Liver (tissue), 9 donors: ENCODE data around the gene TREX2. TPM values are rescaled to one million over a fixed set of nuclear protein-coding genes. Genes with fewer than 3 reads are reported as not detected.
A peak's percentile ranks its signal among the peaks of the same experiment; 100 is the strongest.

Source experiments
- DNase-seq: peaks from one replicate; pipeline ENCODE4 v3.0.0-alpha.2; 2017; ENCODE audit warnings: low spot score
- H3K27ac ChIP-seq, 2 donors: one replicate each; pipeline ENCODE4 v1.7.0; 2013; ENCODE audit warnings: inconsistent platforms in 2 of 2, low read length in 2 of 2, control low read depth in 1 of 2, low read depth in 1 of 2, mild to moderate bottlenecking in 1 of 2
- H3K27me3 ChIP-seq, 4 donors: one replicate each; pipeline versions ENCODE4 v1.6.1 to v1.7.0; 2013; ENCODE audit warnings: low read length in 3 of 4, inconsistent platforms in 1 of 4, mild to moderate bottlenecking in 1 of 4, moderate library complexity in 1 of 4; ENCODE audit not compliant: control insufficient read depth in 4 of 4, insufficient read depth in 4 of 4
- H3K36me3 ChIP-seq, 4 donors: one replicate each; pipeline versions ENCODE4 v1.6.1 to v1.7.0; 2013; ENCODE audit warnings: low read length in 3 of 4, mild to moderate bottlenecking in 3 of 4, low read depth in 1 of 4, moderate library complexity in 1 of 4; ENCODE audit not compliant: control insufficient read depth in 4 of 4, insufficient read depth in 3 of 4
- H3K4me1 ChIP-seq, 4 donors: one replicate each; pipeline versions ENCODE4 v1.6.1 to v1.7.0; 2013; ENCODE audit warnings: low read length in 3 of 4, mild to moderate bottlenecking in 3 of 4, moderate library complexity in 1 of 4; ENCODE audit not compliant: control insufficient read depth in 4 of 4, insufficient read depth in 4 of 4
- H3K4me3 ChIP-seq, 3 donors: one replicate each; pipeline versions ENCODE4 v1.6.1 to v1.7.0; 2013; ENCODE audit warnings: low read length in 3 of 3, control low read depth in 1 of 3, low read depth in 1 of 3, mild to moderate bottlenecking in 1 of 3
- H3K9ac ChIP-seq, 2 donors: one replicate each; pipeline ENCODE4 v1.7.0; 2013; ENCODE audit warnings: low read length in 2 of 2, mild to moderate bottlenecking in 2 of 2, moderate library complexity in 2 of 2, control low read depth in 1 of 2, low read depth in 1 of 2
- H3K9me3 ChIP-seq, 4 donors: one replicate each; pipeline versions ENCODE4 v1.6.1 to v1.7.0; 2013; ENCODE audit warnings: low read length in 3 of 4; ENCODE audit not compliant: control insufficient read depth in 4 of 4
- ATF3 ChIP-seq: IDR thresholded peaks from 2 replicates; pipeline ENCODE4 v1.6.1; 2016; ENCODE audit warnings: antibody characterized with exemption
- CTCF ChIP-seq: fragments of 150-350 bp; IDR thresholded peaks from 2 replicates; pipeline ENCODE4 v1.5.1; 2017; ENCODE audit warnings: improper control_type of control experiment, low read depth, low read length; ENCODE audit not compliant: missing input control
- EGR1 ChIP-seq, 2 donors: IDR thresholded peaks; 2 replicates each; pipeline ENCODE4 v1.6.1; 2016 to 2018; ENCODE audit warnings: antibody characterized with exemption in 2 of 2, low read depth in 2 of 2
- FOXA1 ChIP-seq: IDR thresholded peaks from 2 replicates; pipeline ENCODE4 v1.6.1; 2016; ENCODE audit warnings: antibody characterized with exemption
- FOXA2 ChIP-seq: IDR thresholded peaks from 2 replicates; pipeline ENCODE4 v1.6.1; 2016; ENCODE audit warnings: antibody characterized with exemption
- GABPA ChIP-seq, 2 donors: IDR thresholded peaks in 1 of 2; conservative IDR thresholded peaks in 1 of 2; 2 replicates each; pipeline ENCODE4 v1.6.1; 2016; ENCODE audit warnings: antibody characterized with exemption in 2 of 2, mild to moderate bottlenecking in 1 of 2, moderate library complexity in 1 of 2
- HNF4G ChIP-seq: IDR thresholded peaks from 2 replicates; pipeline ENCODE4 v1.6.1; 2016; ENCODE audit warnings: antibody characterized with exemption
- JUND ChIP-seq, 2 donors: IDR thresholded peaks; 2 replicates each; pipeline ENCODE4 v1.6.1; 2016; ENCODE audit warnings: antibody characterized with exemption in 2 of 2
- MAX ChIP-seq: IDR thresholded peaks from 2 replicates; pipeline ENCODE4 v1.6.1; 2016; ENCODE audit warnings: antibody characterized with exemption
- NR2F2 ChIP-seq: IDR thresholded peaks from 2 replicates; pipeline ENCODE4 v1.6.1; 2016; ENCODE audit warnings: antibody characterized with exemption
- RAD21 ChIP-seq, 2 donors: IDR thresholded peaks; 2 replicates each; pipeline ENCODE4 v1.6.1; 2016; ENCODE audit warnings: antibody characterized with exemption in 2 of 2, mild to moderate bottlenecking in 2 of 2
- REST ChIP-seq: IDR thresholded peaks from 2 replicates; pipeline ENCODE4 v1.6.1; 2016; ENCODE audit warnings: antibody characterized with exemption, mild to moderate bottlenecking
- RXRA ChIP-seq, 2 donors: IDR thresholded peaks; 2 replicates each; pipeline ENCODE4 v1.6.1; 2017 to 2018; ENCODE audit warnings: antibody characterized with exemption in 2 of 2, mild to moderate bottlenecking in 1 of 2
- SP1 ChIP-seq: IDR thresholded peaks from 2 replicates; pipeline ENCODE4 v1.6.1; 2018; ENCODE audit warnings: antibody characterized with exemption, mild to moderate bottlenecking
- TAF1 ChIP-seq: conservative IDR thresholded peaks from 2 replicates; pipeline ENCODE4 v1.6.1; 2016; ENCODE audit warnings: antibody characterized with exemption, mild to moderate bottlenecking
- YY1 ChIP-seq: IDR thresholded peaks from 2 replicates; pipeline ENCODE4 v1.6.1; 2016; ENCODE audit warnings: antibody characterized with exemption, mild to moderate bottlenecking
- WGBS: extraction: QIAGEN DNeasy Blood & Tissue Kit; methylation state at CpG from one replicate; pipeline ENCODE4 v1.1.7; 2013; 5-methylcytosine and 5-hydroxymethylcytosine counted together
- polyA plus RNA-seq, 2 donors: library from polyadenylated mRNA; stranded (reverse) in 1 of 2; unstranded in 1 of 2; fragments of 200-250 nt in 1 of 2; fragments of >200 nt in 1 of 2; fragmentation: Nextera tagmentation in 1 of 2; extraction: Ambion mirVana in 1 of 2; gene quantifications; one replicate each; pipeline versions ENCODE4 v1.2.1 to v1.2.3, GENCODE V29; 2013 to 2015
- total RNA-seq, 2 donors: library from RNA; depleted of rRNA; stranded (reverse); fragments of >200 nt; gene quantifications; one replicate each; pipeline ENCODE4 v1.2.3, GENCODE V29; 2014
- TF ChIP-seq, protein P1 (sequence below): IDR thresholded peaks from 2 replicates; pipeline ENCODE4 v1.6.1; 2016; ENCODE audit warnings: antibody characterized with exemption
- donor health status: healthy.
- donor health status: healthy.
- donor health status: healthy.
- donor health status: healthy.
- donor health status: healthy.

Gene TREX2
- total and polyA plus RNA-seq, 4 donors = 0.13 to 1.3 (median 1.2) TPM; not detected in 1

DNA sequence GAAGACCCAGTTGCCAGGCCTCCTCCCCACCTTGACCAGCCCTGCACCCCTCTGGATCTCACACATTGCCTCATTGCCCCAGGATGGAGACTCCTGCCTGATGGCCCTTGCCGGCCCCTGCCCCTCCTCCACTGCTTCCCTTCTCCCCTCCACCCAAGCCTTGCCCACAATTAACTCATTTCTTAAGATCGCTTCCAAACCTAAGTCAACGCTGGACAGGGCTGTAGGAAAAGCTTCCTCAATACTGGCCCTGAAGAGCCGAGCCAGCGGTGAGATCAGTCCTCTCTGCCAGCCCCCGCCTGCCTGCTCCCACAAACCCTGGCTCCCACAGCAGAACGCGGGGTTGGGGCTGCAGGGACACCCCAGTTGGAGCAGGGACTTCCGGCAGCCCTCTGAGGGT is 32.0 kb upstream of the TREX2 start (continued):
- TF ChIP-seq REST (no peak), GABPA (IDR thresholded peaks at IDR 0.05 in 1 of 2, conservative IDR thresholded peaks at IDR 0.05 in 1 of 2) (no peak)

GRCh38 chrX:153477364-153477857 is 31.6 kb upstream of the TREX2 start:
- Histone ChIP-seq H3K9me3 (no peaks in the 10 kb centered on the region), H3K9ac (no peak overlapping the region), H3K4me1 (peaks cover 0 to 7% (median 0%) of the 10 kb centered on the region in 4 donors), H3K4me3 (no peak overlapping the region), H3K27me3 (no peaks in the 10 kb centered on the region), H3K36me3 (no peaks in the 10 kb centered on the region), H3K27ac (peak overlapping the region; percentile 20 to 46)
- no peak for DNase-seq
- WGBS = 62% methylated on average over 11 of the region's 11 CpGs
- TF ChIP-seq EGR1 (IDR thresholded peaks at IDR 0.05; ENCODE audit: low read depth in 2 of 2) (no peak), YY1 (no peak), GABPA (IDR thresholded peaks at IDR 0.05 in 1 of 2, conservative IDR thresholded peaks at IDR 0.05 in 1 of 2) (no peak), MAX (no peak), FOXA2 (no peak), HNF4G (no peak), SP1 (no peak), REST (no peak), JUND (IDR thresholded peaks at IDR 0.05) (no peak), TAF1 (no peak), NR2F2 (no peak), ATF3 (no peak), RXRA (IDR thresholded peaks at IDR 0.05) (no peak), RAD21 (IDR thresholded peaks at IDR 0.05) (no peak), FOXA1 (no peak), CTCF (no peak)
- TF ChIP-seq, protein P1, sequence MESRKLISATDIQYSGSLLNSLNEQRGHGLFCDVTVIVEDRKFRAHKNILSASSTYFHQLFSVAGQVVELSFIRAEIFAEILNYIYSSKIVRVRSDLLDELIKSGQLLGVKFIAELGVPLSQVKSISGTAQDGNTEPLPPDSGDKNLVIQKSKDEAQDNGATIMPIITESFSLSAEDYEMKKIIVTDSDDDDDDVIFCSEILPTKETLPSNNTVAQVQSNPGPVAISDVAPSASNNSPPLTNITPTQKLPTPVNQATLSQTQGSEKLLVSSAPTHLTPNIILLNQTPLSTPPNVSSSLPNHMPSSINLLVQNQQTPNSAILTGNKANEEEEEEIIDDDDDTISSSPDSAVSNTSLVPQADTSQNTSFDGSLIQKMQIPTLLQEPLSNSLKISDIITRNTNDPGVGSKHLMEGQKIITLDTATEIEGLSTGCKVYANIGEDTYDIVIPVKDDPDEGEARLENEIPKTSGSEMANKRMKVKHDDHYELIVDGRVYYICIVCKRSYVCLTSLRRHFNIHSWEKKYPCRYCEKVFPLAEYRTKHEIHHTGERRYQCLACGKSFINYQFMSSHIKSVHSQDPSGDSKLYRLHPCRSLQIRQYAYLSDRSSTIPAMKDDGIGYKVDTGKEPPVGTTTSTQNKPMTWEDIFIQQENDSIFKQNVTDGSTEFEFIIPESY = no peak
